ENCODE results near the gene ARPC4. TPM values are rescaled to one million over a fixed set of nuclear protein-coding genes. Genes with fewer than 3 reads are reported as not detected.

Gene ARPC4
- total and polyA plus RNA-seq, 2 of the 13 experiments (the other 11 are each of a cell fraction or from before 2014, with no cell fraction given) = 30.1 to 83.6 TPM

DNA sequence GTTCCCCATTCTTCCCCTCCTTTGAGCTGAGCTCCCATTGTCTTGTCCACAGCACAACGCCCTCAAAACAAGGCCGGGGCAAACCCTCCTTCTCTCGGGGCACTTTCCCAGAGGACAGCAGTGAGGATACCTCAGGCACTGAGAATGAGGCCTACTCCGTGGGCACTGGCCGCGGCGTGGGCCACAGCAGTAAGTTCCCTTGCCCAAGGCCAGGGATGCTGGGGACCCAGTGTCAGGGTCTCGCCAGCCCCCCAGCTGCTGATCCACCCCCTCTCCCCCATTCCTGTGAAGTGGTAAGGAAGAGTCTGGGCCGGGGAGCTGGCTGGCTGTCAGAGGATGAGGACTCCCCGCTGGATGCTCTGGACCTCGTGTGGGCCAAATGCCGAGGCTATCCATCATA, 47.4 kb upstream of the ARPC4 start:
- no peak overlapping the region for H3K4me2 ChIP-seq (ENCODE audit: low read depth, low read length)
- WGBS (ENCODE audit: low lambda C conversion rate) = 97% methylated on average over 12 of the region's 12 CpGs
- no peak for DNase-seq (ENCODE audit: low spot score)
- H3K4me1 ChIP-seq (ENCODE audit: insufficient read depth, low read length) = peaks cover 7% of the 10 kb centered on the region; the same call in 1 of the 2 replicates
- ATAC-seq = no peak
- ChIA-PET CTCF (ENCODE audit: low intra/inter-chr PET ratio, low total read pairs) (no interaction called here), POLR2A (no interaction called here)
- no TSS peak for BruUV-seq (replicated peaks)
- no peak overlapping the region for H3K9ac ChIP-seq (ENCODE audit: insufficient read depth, low read depth, low read length)
- TF ChIP-seq, protein P1, sequence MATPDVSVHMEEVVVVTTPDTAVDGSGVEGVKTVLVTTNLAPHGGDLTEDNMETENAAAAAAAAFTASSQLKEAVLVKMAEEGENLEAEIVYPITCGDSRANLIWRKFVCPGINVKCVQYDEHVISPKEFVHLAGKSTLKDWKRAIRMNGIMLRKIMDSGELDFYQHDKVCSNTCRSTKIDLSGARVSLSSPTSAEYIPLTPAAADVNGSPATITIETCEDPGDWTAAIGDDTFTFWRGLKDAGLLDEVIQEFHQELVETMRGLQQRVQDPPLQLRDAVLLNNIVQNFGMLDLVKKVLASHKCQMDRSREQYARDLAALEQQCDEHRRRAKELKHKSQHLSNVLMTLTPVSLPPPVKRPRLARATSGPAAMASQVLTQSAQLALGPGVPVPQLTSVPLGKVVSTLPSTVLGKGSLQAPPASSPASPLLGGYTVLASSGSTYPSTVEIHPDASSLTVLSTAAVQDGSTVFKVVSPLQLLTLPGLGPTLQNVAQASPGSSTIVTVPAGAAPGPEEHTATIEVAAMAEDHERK (CRISPR knock-in tag; IDR thresholded peaks at IDR 0.05; ENCODE audit: low read depth) = no peak
- TF ChIP-seq HNRNPH1 (optimal IDR thresholded peaks at IDR 0.05; ENCODE audit: low read depth, low read length) (no peak), THYN1 (CRISPR knock-in tag; IDR thresholded peaks at IDR 0.05; ENCODE audit: borderline replicate concordance, low read depth) (no peak), HIVEP1 (CRISPR knock-in tag; IDR thresholded peaks at IDR 0.05) (no peak), AGO2 (optimal IDR thresholded peaks at IDR 0.05; ENCODE audit: low read depth, low read length) (peak; percentile 57)
- TF ChIP-seq, protein P2, sequence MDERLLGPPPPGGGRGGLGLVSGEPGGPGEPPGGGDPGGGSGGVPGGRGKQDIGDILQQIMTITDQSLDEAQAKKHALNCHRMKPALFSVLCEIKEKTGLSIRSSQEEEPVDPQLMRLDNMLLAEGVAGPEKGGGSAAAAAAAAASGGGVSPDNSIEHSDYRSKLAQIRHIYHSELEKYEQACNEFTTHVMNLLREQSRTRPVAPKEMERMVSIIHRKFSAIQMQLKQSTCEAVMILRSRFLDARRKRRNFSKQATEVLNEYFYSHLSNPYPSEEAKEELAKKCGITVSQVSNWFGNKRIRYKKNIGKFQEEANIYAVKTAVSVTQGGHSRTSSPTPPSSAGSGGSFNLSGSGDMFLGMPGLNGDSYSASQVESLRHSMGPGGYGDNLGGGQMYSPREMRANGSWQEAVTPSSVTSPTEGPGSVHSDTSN (CRISPR knock-in tag; IDR thresholded peaks at IDR 0.05) = no peak
- H3K4me3 ChIP-seq (replicated peaks in 1 of 3; ENCODE audit: insufficient read depth in 1 of 3, low read depth in 2 of 3, low read length in 3 of 3) = no peak overlapping the region
- no peaks in the 10 kb centered on the region for H3K9me3 ChIP-seq (ENCODE audit: low read length)
- intact Hi-C loops (cut with micrococcal nuclease; ENCODE audit: unreplicated experiment) = no loop called here
- H3K27me3 ChIP-seq (ENCODE audit: control insufficient read depth in 1 of 2, insufficient read depth in 2 of 2, low read length in 2 of 2) = no peaks in the 10 kb centered on the region
- peaks cover 3% of the 10 kb centered on the region for H3K79me2 ChIP-seq (ENCODE audit: insufficient read depth, low read length)
- in situ Hi-C loops (cut with HindIII; ENCODE audit: extremely low pct_ligation_motif_present, low pct_unique_long_range_greater_than_20kb) = no loop called here
- H3K36me3 ChIP-seq (replicated peaks in 1 of 2; ENCODE audit: control insufficient read depth in 1 of 2, insufficient read depth in 2 of 2, low read length in 2 of 2) = peaks cover 42 to 67% of the 10 kb centered on the region in 2 experiments
- no peak overlapping the region for H2AFZ ChIP-seq (ENCODE audit: low read length)
- FAIRE-seq = no peak
- H3K27ac ChIP-seq (ENCODE audit: extremely low read length, insufficient read depth, low read length) = no peak overlapping the region
- no peaks in the 10 kb centered on the region for H4K20me1 ChIP-seq (ENCODE audit: insufficient read depth, low read length)

DNA sequence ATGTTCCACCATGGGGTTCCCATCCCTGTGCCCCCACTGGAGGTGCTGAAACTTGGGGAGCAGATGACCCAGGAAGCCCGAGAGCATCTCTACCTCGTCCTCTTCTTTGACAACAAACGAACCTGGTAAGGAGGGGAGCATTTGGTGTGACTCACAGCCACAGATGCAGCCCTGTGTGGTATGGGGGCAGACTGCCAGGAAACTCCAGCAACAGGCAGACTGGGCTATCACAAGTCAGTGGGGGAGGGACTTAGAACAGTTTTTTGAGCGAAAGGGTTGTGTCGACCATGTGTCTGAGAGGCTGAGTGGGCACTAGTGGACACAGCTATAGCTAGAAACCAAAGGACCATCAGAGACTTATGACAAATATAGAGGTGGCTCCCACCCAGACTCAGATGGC, 46.6 kb upstream of the ARPC4 start:
- in situ Hi-C loops (cut with HindIII; ENCODE audit: extremely low pct_ligation_motif_present, low pct_unique_long_range_greater_than_20kb) = no loop called here
- Histone ChIP-seq H4K20me1 (ENCODE audit: insufficient read depth, low read length) (no peaks in the 10 kb centered on the region), H2AFZ (ENCODE audit: low read length) (no peak overlapping the region), H3K4me3 (replicated peaks in 1 of 3; ENCODE audit: insufficient read depth in 1 of 3, low read depth in 2 of 3, low read length in 3 of 3) (no peak overlapping the region), H3K4me2 (ENCODE audit: low read depth, low read length) (no peak overlapping the region), H3K9me3 (ENCODE audit: low read length) (no peaks in the 10 kb centered on the region), H3K79me2 (ENCODE audit: insufficient read depth, low read length) (peaks cover 10% of the 10 kb centered on the region), H3K4me1 (ENCODE audit: insufficient read depth, low read length) (peaks cover 14% of the 10 kb centered on the region), H3K27ac (ENCODE audit: extremely low read length, insufficient read depth, low read length) (no peak overlapping the region), H3K36me3 (replicated peaks in 1 of 2; ENCODE audit: control insufficient read depth in 1 of 2, insufficient read depth in 2 of 2, low read length in 2 of 2) (peaks cover 37 to 61% of the 10 kb centered on the region in 2 experiments), H3K9ac (ENCODE audit: insufficient read depth, low read depth, low read length) (no peak overlapping the region), H3K27me3 (ENCODE audit: control insufficient read depth in 1 of 2, insufficient read depth in 2 of 2, low read length in 2 of 2) (no peaks in the 10 kb centered on the region)
- TF ChIP-seq, protein P3, sequence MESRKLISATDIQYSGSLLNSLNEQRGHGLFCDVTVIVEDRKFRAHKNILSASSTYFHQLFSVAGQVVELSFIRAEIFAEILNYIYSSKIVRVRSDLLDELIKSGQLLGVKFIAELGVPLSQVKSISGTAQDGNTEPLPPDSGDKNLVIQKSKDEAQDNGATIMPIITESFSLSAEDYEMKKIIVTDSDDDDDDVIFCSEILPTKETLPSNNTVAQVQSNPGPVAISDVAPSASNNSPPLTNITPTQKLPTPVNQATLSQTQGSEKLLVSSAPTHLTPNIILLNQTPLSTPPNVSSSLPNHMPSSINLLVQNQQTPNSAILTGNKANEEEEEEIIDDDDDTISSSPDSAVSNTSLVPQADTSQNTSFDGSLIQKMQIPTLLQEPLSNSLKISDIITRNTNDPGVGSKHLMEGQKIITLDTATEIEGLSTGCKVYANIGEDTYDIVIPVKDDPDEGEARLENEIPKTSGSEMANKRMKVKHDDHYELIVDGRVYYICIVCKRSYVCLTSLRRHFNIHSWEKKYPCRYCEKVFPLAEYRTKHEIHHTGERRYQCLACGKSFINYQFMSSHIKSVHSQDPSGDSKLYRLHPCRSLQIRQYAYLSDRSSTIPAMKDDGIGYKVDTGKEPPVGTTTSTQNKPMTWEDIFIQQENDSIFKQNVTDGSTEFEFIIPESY (CRISPR knock-in tag; IDR thresholded peaks at IDR 0.05) = no peak
- no peak for TF ChIP-seq ZSCAN25 (CRISPR knock-in tag; IDR thresholded peaks at IDR 0.05)
- TF ChIP-seq TOE1 (CRISPR knock-in tag; IDR thresholded peaks at IDR 0.05) = no peak
- TF ChIP-seq MTA1 (CRISPR knock-in tag; IDR thresholded peaks at IDR 0.05; ENCODE audit: borderline replicate concordance) = no peak
- BruUV-seq (replicated peaks) = no TSS peak
- ChIA-PET CTCF (ENCODE audit: low intra/inter-chr PET ratio, low total read pairs) (no interaction called here), POLR2A (no interaction called here)
- intact Hi-C loops (cut with micrococcal nuclease; ENCODE audit: unreplicated experiment) = no loop called here
- FAIRE-seq (no peak), DNase-seq (ENCODE audit: low spot score) (no peak), ATAC-seq (no peak)
- 93% methylated on average over 3 of the region's 5 CpGs for WGBS (ENCODE audit: low lambda C conversion rate)

Measured in HepG2 (cell line).